HCT116 (cell line): ENCODE data around the gene NOL4L. TPM values are rescaled to one million over a fixed set of nuclear protein-coding genes. Genes with fewer than 3 reads are reported as not detected.

ENCODE experiments used
- ATAC-seq: fragments of 200-7000 bp; cut with Tn5 transposase; 2 replicates; pipeline ENCODE4 v1.9.1; 2020; ENCODE audit warnings: mild to moderate bottlenecking, moderate library complexity
- BruUV-seq: library from RNA; stranded (reverse); fragments of 400-500 nt; replicated peaks from 2 replicates; lab custom pipeline; 2021; lab: Mats Ljungman, UMichigan
- CTCF ChIA-PET: fragments of 300-600 bp; sonication (Branson Sonifier 250); formaldehyde crosslinking; loops from one replicate; lab custom pipeline; 2021; ENCODE audit warnings: antibody characterized with exemption; lab: Charles Lee
- POLR2A ChIA-PET: fragments of 300-600, 350-600 bp; sonication (Branson Sonifier 250); formaldehyde crosslinking; loops from one replicate; lab custom pipeline; 2021; ENCODE audit warnings: antibody characterized with exemption; lab: Charles Lee
- RAD21 ChIA-PET, 2 experiments: fragments of 300-600 bp; sonication (Branson Sonifier 250); formaldehyde crosslinking; loops; one replicate each; lab custom pipeline; 2023; ENCODE audit warnings: low total read pairs in 2 of 2; ENCODE audit not compliant: uncharacterized antibody in 2 of 2, unreplicated experiment in 2 of 2, low non-redundant PET in 1 of 2; lab: Charles Lee
- DNase-seq: peaks from one replicate; pipeline ENCODE4 v3.0.0-alpha.2; 2010; ENCODE audit warnings: low read depth, low spot score
- H2AFZ ChIP-seq: fragments of 200-600 bp; shearing (Covaris generic), sonication (generic); 2 replicates; pipeline ENCODE4 v1.6.1; 2017; ENCODE audit warnings: low read depth, mixed run types, mixed read lengths, antibody characterized with exemption, low read length; ENCODE audit not compliant: poor library complexity, severe bottlenecking
- H3K27ac ChIP-seq: 2 replicates; pipeline ENCODE4 v1.5.1; 2012; ENCODE audit warnings: low read depth, low read length
- H3K27me3 ChIP-seq: fragments of 200-600 bp; sonication (generic); 2 replicates; pipeline ENCODE4 v1.6.1; 2016; ENCODE audit warnings: mixed run types, low read length, mixed read lengths; ENCODE audit not compliant: insufficient read depth
- H3K36me3 ChIP-seq, 2 experiments: fragments of 200-500 bp in 1 of 2; fragments of 200-600 bp in 1 of 2; sonication (Bioruptor generic) in 1 of 2; sonication (generic) in 1 of 2; 2 replicates each; pipeline versions ENCODE4 v1.5.1 to v1.6.1; 2014 to 2016; ENCODE audit warnings: low read length in 2 of 2, inconsistent platforms in 1 of 2, mixed read lengths in 1 of 2, mixed run types in 1 of 2; ENCODE audit not compliant: insufficient read depth in 2 of 2, control insufficient read depth in 1 of 2
- H3K4me1 ChIP-seq, 2 experiments: fragments of 200-600 bp in 1 of 2; sonication (generic) in 1 of 2; 2 replicates each; pipeline versions ENCODE4 v1.5.1 to v1.6.1; 2012 to 2017; ENCODE audit warnings: low read length in 2 of 2, inconsistent platforms in 1 of 2, mild to moderate bottlenecking in 1 of 2, mixed read lengths in 1 of 2, mixed run types in 1 of 2, moderate library complexity in 1 of 2; ENCODE audit not compliant: insufficient read depth in 2 of 2, control insufficient read depth in 1 of 2
- H3K4me2 ChIP-seq: fragments of 200-600 bp; sonication (generic); 2 replicates; pipeline ENCODE4 v1.6.1; 2017; ENCODE audit warnings: mixed run types, low read length, mixed read lengths
- H3K4me3 ChIP-seq, 2 experiments: fragments of 200-600 bp in 1 of 2; sonication (generic) in 1 of 2; replicated peaks in 1 of 2; 2 replicates each; pipeline ENCODE4 v1.5.1; 2011 to 2016; ENCODE audit warnings: low read length in 2 of 2, control low read depth in 1 of 2, low read depth in 1 of 2, mild to moderate bottlenecking in 1 of 2, mixed read lengths in 1 of 2, mixed run types in 1 of 2
- H3K79me2 ChIP-seq: fragments of 200-600 bp; sonication (generic); 2 replicates; pipeline ENCODE4 v1.6.1; 2017; ENCODE audit warnings: mild to moderate bottlenecking, mixed run types, low read length, moderate library complexity, mixed read lengths; ENCODE audit not compliant: insufficient read depth
- H3K9ac ChIP-seq: fragments of 200-600 bp; sonication (generic); 2 replicates; pipeline ENCODE4 v1.6.1; 2016; ENCODE audit warnings: low read length, mixed read lengths
- H3K9me2 ChIP-seq: fragments of 200-600 bp; sonication (generic), shearing (Covaris generic); 2 replicates; pipeline ENCODE4 v1.6.1; 2017; ENCODE audit warnings: mixed run types, mild to moderate bottlenecking, moderate library complexity; ENCODE audit not compliant: insufficient read depth
- H3K9me3 ChIP-seq, 2 experiments: fragments of 200-500 bp in 1 of 2; fragments of 200-600 bp in 1 of 2; sonication (Bioruptor generic) in 1 of 2; sonication (generic) in 1 of 2; 2 replicates each; pipeline ENCODE4 v1.6.1; 2014 to 2017; ENCODE audit warnings: low read length in 2 of 2, mixed read lengths in 2 of 2, inconsistent platforms in 1 of 2, low read depth in 1 of 2, mild to moderate bottlenecking in 1 of 2, mixed run types in 1 of 2, moderate library complexity in 1 of 2; ENCODE audit not compliant: control insufficient read depth in 1 of 2, insufficient read depth in 1 of 2
- H4K20me1 ChIP-seq: fragments of 200-600 bp; sonication (generic), shearing (Covaris generic); 2 replicates; pipeline ENCODE4 v1.6.1; 2017; ENCODE audit warnings: mixed run types, mild to moderate bottlenecking, moderate library complexity; ENCODE audit not compliant: insufficient read depth
- ATF3 ChIP-seq: IDR thresholded peaks from 2 replicates; pipeline ENCODE4 v1.6.1; 2012
- CBX3 ChIP-seq: IDR thresholded peaks from 2 replicates; pipeline ENCODE4 v1.6.1; 2012; ENCODE audit warnings: low read depth
- CEBPB ChIP-seq: IDR thresholded peaks from 2 replicates; pipeline ENCODE4 v1.6.1; 2012; ENCODE audit warnings: low read depth
- CTCF ChIP-seq, 3 experiments: fragments of 200-600 bp in 1 of 3; sonication (generic) in 1 of 3; IDR thresholded peaks in 2 of 3; conservative IDR thresholded peaks in 1 of 3; 2 replicates each; pipeline ENCODE4 v1.5.1; 2012 to 2017; ENCODE audit warnings: low read depth in 2 of 3, low read length in 2 of 3, antibody characterized with exemption in 1 of 3, borderline replicate concordance in 1 of 3, control low read depth in 1 of 3, mild to moderate bottlenecking in 1 of 3, mixed read lengths in 1 of 3, mixed run types in 1 of 3, moderate library complexity in 1 of 3; ENCODE audit not compliant: insufficient read depth in 1 of 3
- EGR1 ChIP-seq: IDR thresholded peaks from 2 replicates; pipeline ENCODE4 v1.6.1; 2012; ENCODE audit warnings: low read depth
- EZH2 ChIP-seq: fragments of 200-600 bp; sonication (generic); IDR thresholded peaks from 2 replicates; pipeline ENCODE4 v1.6.1; 2017; ENCODE audit warnings: antibody characterized with exemption, mixed run types
- EZH2phosphoT487 ChIP-seq: fragments of 200-600 bp; IDR thresholded peaks from 2 replicates; pipeline ENCODE4 v1.6.1; 2018; ENCODE audit warnings: antibody characterized with exemption, borderline replicate concordance
- FOSL1 ChIP-seq: IDR thresholded peaks from 2 replicates; pipeline ENCODE4 v1.6.1; 2012; ENCODE audit warnings: low read depth
- JUND ChIP-seq: IDR thresholded peaks from 2 replicates; pipeline ENCODE4 v1.6.1; 2012
- SIN3A ChIP-seq: IDR thresholded peaks from 2 replicates; pipeline ENCODE4 v1.6.1; 2012; ENCODE audit warnings: low read depth
- SRF ChIP-seq: IDR thresholded peaks from 2 replicates; pipeline ENCODE4 v1.6.1; 2012; ENCODE audit warnings: low read depth
- TCF7L2 ChIP-seq: IDR thresholded peaks from 2 replicates; pipeline ENCODE4 v1.7.0; 2011; ENCODE audit warnings: borderline replicate concordance, inconsistent platforms; ENCODE audit not compliant: insufficient read depth, insufficient read length; ENCODE audit errors: extremely low read depth
- YY1 ChIP-seq: IDR thresholded peaks from 2 replicates; pipeline ENCODE4 v1.6.1; 2011; ENCODE audit warnings: low read length, low read depth, moderate library complexity, mild to moderate bottlenecking; ENCODE audit not compliant: insufficient replicate concordance; ENCODE audit errors: extremely low read depth
- ZFX ChIP-seq: fragments of 450-650 bp; IDR thresholded peaks from 2 replicates; pipeline ENCODE4 v1.6.1; 2017
- ZNF274 ChIP-seq: fragments of 200-500 bp; sonication (Bioruptor generic); IDR thresholded peaks from 2 replicates; pipeline ENCODE4 v1.6.1; 2014; ENCODE audit warnings: mild to moderate bottlenecking, low read depth, low read length, inconsistent platforms
- intact Hi-C: fragments of 100-400 bp; cut with micrococcal nuclease; formaldehyde crosslinking; loops from 2 replicates; pipeline ENCODE4 v1.10.0; 2022
- total RNA-seq: library from RNA; stranded (reverse); gene quantifications from one replicate; pipeline ENCODE4 v1.2.1, GENCODE V29; 2021; ENCODE audit not compliant: unreplicated experiment
- TF ChIP-seq, protein P1 (sequence below): IDR thresholded peaks from 2 replicates; pipeline ENCODE4 v1.6.1; 2012

NOL4L gene
- total RNA-seq, 1 experiment from 2014 or later, result 5.9 TPM

GRCh38 chr20:32505723-32506473 is 79.2 kb downstream of the NOL4L start:
- Histone ChIP-seq H2AFZ (no peak overlapping the region), H3K9ac (no peak overlapping the region), H3K36me3 (no peaks in the 10 kb centered on the region), H3K9me3 (no peaks in the 10 kb centered on the region), H3K27me3 (no peaks in the 10 kb centered on the region), H3K79me2 (no peaks in the 10 kb centered on the region), H3K4me3 (no peak overlapping the region), H3K4me2 (no peak overlapping the region), H3K9me2 (no peaks in the 10 kb centered on the region), H3K27ac (no peak overlapping the region)
- ChIA-PET POLR2A (interaction anchor here (0.8 kb wide), 1 partner anchor 9 kb away, joined by 5 read pairs; no protein-coding TSS in a partner anchor), RAD21 (no interaction called here)
- DNase-seq (no peak), ATAC-seq (no peak)
- BruUV-seq, result no TSS peak
- intact Hi-C loops, result no loop called here
- no peak for TF ChIP-seq CEBPB
- TF ChIP-seq FOSL1, result no peak
- no peak for TF ChIP-seq JUND
- TF ChIP-seq CTCF (IDR thresholded peaks at IDR 0.05 in 2 of 3, conservative IDR thresholded peaks at IDR 0.05 in 1 of 3; ENCODE audit: borderline replicate concordance in 1 of 3, insufficient read depth in 1 of 3, low read depth in 2 of 3, low read length in 2 of 3), result no peak
- no peak for TF ChIP-seq SIN3A
- TF ChIP-seq, all 23 proteins: peak for 0
- Histone ChIP-seq H4K20me1 (no peaks in the 10 kb centered on the region), H3K4me1 (no peaks in the 10 kb centered on the region)
- CTCF ChIA-PET, result no interaction called here

DNA sequence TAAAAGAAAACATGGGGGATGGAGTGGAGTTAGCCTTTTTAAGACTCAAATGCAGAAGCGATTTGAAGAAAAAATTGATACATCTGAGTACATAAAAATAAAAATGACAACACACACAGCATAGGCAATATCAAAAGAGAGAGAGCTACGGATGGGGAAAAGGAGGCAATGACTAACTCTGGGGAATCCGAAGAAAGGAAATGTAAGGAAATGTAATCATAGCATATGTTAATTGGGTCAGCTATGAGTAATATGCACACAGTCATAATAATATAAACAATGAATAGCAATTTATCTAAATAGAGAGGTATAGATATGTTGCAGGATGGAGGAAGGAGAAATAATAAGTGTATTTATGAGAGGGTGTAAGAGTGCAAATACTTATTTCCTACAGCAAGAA is 83.4 kb downstream of the NOL4L start:
- H4K20me1 ChIP-seq, result no peaks in the 10 kb centered on the region
- no peak overlapping the region for H3K4me2 ChIP-seq
- ATAC-seq, result no peak
- H3K9me3 ChIP-seq, result no peaks in the 10 kb centered on the region
- no peak overlapping the region for H3K27ac ChIP-seq
- H3K9me2 ChIP-seq, result no peaks in the 10 kb centered on the region
- no peaks in the 10 kb centered on the region for H3K79me2 ChIP-seq
- ChIA-PET CTCF (no interaction called here), RAD21 (no interaction called here), POLR2A (no interaction called here)
- no peaks in the 10 kb centered on the region for H3K27me3 ChIP-seq
- H3K4me1 ChIP-seq, result no peaks in the 10 kb centered on the region
- intact Hi-C loops, result no loop called here
- H2AFZ ChIP-seq, result no peak overlapping the region
- no peaks in the 10 kb centered on the region for H3K36me3 ChIP-seq
- BruUV-seq, result no TSS peak
- H3K9ac ChIP-seq, result no peak overlapping the region
- H3K4me3 ChIP-seq, result no peak overlapping the region
- DNase-seq, result no peak
- TF ChIP-seq CEBPB (no peak), CBX3 (no peak), JUND (no peak), EZH2 (no peak), ZNF274 (no peak), CTCF (IDR thresholded peaks at IDR 0.05 in 2 of 3, conservative IDR thresholded peaks at IDR 0.05 in 1 of 3; ENCODE audit: borderline replicate concordance in 1 of 3, insufficient read depth in 1 of 3, low read depth in 2 of 3, low read length in 2 of 3) (no peak), EZH2phosphoT487 (no peak), TCF7L2 (no peak), YY1 (no peak), SRF (no peak), ZFX (no peak), ATF3 (no peak), EGR1 (no peak)
- TF ChIP-seq, protein P1, sequence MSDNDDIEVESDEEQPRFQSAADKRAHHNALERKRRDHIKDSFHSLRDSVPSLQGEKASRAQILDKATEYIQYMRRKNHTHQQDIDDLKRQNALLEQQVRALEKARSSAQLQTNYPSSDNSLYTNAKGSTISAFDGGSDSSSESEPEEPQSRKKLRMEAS, result no peak
